BE2C (cell line): ENCODE data around the gene NAPA.

Source experiments
- DNase-seq: peaks from one replicate; pipeline ENCODE4 v3.0.0-alpha.2; 2020
- H3K27me3 ChIP-seq: fragments of 250-450 bp; sonication (Bioruptor Pico); 2 replicates; pipeline ENCODE4 v1.5.1; 2020; ENCODE audit warnings: mild to moderate bottlenecking
- H3K36me3 ChIP-seq: fragments of 250-450 bp; sonication (Bioruptor Pico); 2 replicates; pipeline ENCODE4 v1.5.1; 2020; ENCODE audit warnings: mild to moderate bottlenecking
- H3K4me1 ChIP-seq: fragments of 250-450 bp; sonication (Bioruptor Pico); 2 replicates; pipeline ENCODE4 v1.5.1; 2020
- H3K4me3 ChIP-seq: 2 replicates; pipeline ENCODE4 v1.5.1; 2011; ENCODE audit warnings: low read depth, low read length
- H3K9me3 ChIP-seq: fragments of 250-450 bp; sonication (Bioruptor Pico); 2 replicates; pipeline ENCODE4 v1.5.1; 2020
- TF ChIP-seq, protein P1 (sequence below): IDR thresholded peaks from 2 replicates; pipeline ENCODE4 v1.5.1; 2012; ENCODE audit warnings: mild to moderate bottlenecking, low read depth, low read length

Gene NAPA

DNA sequence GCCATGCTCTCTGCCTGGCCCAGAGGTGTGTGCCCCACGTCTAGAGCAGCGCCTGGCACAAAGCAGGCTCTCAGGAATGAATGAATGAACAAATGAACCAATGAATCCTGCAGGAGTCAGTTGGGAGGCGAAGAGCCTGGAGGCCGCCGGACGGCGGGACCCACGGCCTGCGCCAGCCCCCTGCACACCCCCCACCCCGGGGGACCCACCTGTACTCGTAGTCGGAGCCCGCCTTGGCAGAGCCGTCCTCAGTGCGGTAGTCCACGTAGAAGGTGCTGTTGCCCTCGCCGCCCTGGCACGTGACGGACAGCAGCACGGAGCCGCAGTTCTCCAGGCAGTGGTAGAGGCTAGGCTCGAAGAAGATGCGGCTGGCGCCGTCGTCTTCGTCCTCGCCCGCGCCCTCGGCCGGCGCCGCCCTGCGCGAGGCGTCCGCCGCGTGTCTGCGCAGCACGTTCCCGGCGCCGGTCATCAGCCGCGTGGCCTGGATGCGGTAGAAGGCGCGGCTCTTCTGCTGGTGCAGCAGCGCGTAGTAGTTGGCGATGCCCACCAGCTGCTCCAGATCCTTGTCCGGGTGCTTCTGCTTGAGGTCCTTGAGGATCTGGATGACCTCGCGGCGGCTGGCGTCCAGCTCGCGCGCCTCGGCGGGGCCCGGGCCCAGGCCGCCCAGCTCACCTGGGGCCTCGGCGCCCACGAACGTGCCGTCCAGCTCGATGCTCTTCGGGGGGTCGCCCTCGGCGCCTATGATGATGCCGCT, 58.0 kb downstream of the NAPA start:
- Histone ChIP-seq H3K4me3 (no peak overlapping the region), H3K4me1 (no peaks in the 10 kb centered on the region), H3K27me3 (peaks cover 2% of the 10 kb centered on the region; the same call in 1 of the 2 replicates), H3K36me3 (no peaks in the 10 kb centered on the region), H3K9me3 (no peaks in the 10 kb centered on the region)
- no peak for DNase-seq
- TF ChIP-seq, protein P1, sequence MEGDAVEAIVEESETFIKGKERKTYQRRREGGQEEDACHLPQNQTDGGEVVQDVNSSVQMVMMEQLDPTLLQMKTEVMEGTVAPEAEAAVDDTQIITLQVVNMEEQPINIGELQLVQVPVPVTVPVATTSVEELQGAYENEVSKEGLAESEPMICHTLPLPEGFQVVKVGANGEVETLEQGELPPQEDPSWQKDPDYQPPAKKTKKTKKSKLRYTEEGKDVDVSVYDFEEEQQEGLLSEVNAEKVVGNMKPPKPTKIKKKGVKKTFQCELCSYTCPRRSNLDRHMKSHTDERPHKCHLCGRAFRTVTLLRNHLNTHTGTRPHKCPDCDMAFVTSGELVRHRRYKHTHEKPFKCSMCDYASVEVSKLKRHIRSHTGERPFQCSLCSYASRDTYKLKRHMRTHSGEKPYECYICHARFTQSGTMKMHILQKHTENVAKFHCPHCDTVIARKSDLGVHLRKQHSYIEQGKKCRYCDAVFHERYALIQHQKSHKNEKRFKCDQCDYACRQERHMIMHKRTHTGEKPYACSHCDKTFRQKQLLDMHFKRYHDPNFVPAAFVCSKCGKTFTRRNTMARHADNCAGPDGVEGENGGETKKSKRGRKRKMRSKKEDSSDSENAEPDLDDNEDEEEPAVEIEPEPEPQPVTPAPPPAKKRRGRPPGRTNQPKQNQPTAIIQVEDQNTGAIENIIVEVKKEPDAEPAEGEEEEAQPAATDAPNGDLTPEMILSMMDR: no peak

- TF ChIP-seq, protein P1: no peak
Observed at GRCh38 chr19:47450478-47450877, 64.4 kb downstream of the NAPA start.

DNA sequence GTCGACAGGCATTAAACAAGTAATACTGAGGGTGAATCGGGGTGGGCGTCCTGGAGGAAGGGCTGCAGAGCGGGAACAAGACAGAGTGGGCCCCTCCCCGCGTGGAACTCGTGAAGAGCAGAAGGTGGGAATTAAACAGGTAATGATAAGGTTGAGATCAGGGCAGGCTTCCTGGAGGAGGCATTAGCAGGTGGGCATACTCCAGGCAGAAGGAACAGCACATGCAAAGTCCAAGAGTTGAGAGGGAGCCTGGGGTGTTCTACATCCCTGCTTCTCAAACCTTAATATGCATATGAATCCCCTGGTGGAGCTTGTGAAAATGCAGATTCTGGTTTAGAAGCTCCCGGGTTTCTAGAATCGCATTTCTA, 66.5 kb downstream of the NAPA start:
- TF ChIP-seq, protein P1: no peak
- DNase-seq: no peak
- Histone ChIP-seq H3K36me3 (no peaks in the 10 kb centered on the region), H3K4me3 (no peak overlapping the region), H3K9me3 (peaks cover 5% of the 10 kb centered on the region), H3K4me1 (peaks cover 10% of the 10 kb centered on the region), H3K27me3 (peaks cover 3% of the 10 kb centered on the region; the same call in 1 of the 2 replicates)

More at GRCh38 chr19:47450478-47450877, 64.4 kb downstream of the NAPA start:
- H3K9me3 ChIP-seq: peaks cover 5% of the 10 kb centered on the region
- H3K27me3 ChIP-seq: peaks cover 3% of the 10 kb centered on the region; the same call in 1 of the 2 replicates
- H3K4me3 ChIP-seq: no peak overlapping the region
- no peak for DNase-seq
- H3K4me1 ChIP-seq: peaks cover 9% of the 10 kb centered on the region
- no peaks in the 10 kb centered on the region for H3K36me3 ChIP-seq

DNA sequence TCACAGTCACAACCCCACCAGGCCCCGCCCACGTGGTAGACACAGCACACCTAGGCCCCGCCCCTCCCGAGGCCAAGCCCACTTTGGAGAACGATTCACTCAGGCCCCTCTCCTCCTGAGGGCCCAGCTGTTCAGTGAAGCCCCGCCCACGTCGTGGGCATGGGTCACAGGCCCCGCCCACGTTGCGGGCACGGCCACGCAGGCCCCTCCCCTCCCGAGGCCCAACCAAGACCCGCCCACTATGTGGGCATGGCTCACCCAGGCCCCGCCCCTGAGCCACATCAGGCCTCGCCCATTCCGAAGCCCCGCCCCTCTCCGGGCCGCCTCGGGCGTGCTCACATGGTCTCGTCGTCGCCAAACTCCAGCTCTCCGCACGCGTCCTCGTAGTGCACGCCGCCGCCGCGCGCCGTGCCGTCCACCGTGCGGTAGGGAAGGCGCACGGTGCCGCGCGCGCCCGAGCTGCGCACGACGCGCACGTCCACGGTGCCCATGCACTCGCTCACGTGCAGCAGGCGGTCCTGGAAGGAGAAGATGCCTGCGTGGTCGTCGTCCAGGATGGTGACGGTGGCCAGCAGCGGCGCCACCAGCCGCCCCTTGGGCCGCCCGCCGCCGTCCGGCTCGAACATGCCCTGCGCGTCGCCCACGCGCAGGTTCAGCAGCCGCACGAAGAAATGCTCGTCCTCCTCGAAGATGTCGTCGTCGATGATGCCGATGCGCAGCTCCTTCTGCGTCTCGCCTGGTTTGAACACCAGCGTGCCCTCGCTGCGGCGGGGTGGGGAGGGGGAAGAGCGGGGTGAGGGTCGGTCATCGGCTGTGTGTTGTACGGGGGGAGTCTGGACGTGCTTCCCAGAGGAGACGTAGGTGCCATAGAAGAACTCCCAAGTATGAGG, 67.1 kb downstream of the NAPA start:
- Histone ChIP-seq H3K4me1 (peaks cover 10% of the 10 kb centered on the region), H3K9me3 (peaks cover 5% of the 10 kb centered on the region), H3K36me3 (no peaks in the 10 kb centered on the region), H3K4me3 (peak overlapping the region; percentile 58), H3K27me3 (peaks cover 3% of the 10 kb centered on the region; the same call in 1 of the 2 replicates)
- peak; percentile 99 for DNase-seq
- TF ChIP-seq, protein P1: no peak

- peaks cover 3% of the 10 kb centered on the region; the same call in 1 of the 2 replicates for H3K27me3 ChIP-seq
- peaks cover 10% of the 10 kb centered on the region for H3K4me1 ChIP-seq
- peaks cover 5% of the 10 kb centered on the region for H3K9me3 ChIP-seq
- no peaks in the 10 kb centered on the region for H3K36me3 ChIP-seq
- peak overlapping the region; percentile 58 for H3K4me3 ChIP-seq
- DNase-seq: peak; percentile 93
- TF ChIP-seq, protein P1: no peak
Observed at GRCh38 chr19:47446534-47447469, 68.1 kb downstream of the NAPA start.
